ENCODE results near the gene TPP1. TPM values are rescaled to one million over a fixed set of nuclear protein-coding genes. Genes with fewer than 3 reads are reported as not detected.

The TPP1 gene
- total RNA-seq, 1 donor from 2014 or later: 72.4 TPM

- no peaks in the 10 kb centered on the region for H3K36me3 ChIP-seq (ENCODE audit: control insufficient read depth, insufficient read depth, low read length)
- H3K4me3 ChIP-seq (ENCODE audit: low read depth, low read length): no peak overlapping the region
- peaks cover 14% of the 10 kb centered on the region for H3K27me3 ChIP-seq (ENCODE audit: control insufficient read depth, insufficient read depth, low read length)
- DNase-seq (ENCODE audit: low read depth): no peak
- no peak for TF ChIP-seq CTCF (IDR thresholded peaks at IDR 0.05; ENCODE audit: insufficient read depth, low read length, poor library complexity, severe bottlenecking)
Observed at GRCh38 chr11:6660712-6661111, 41.5 kb upstream of the TPP1 start.

GRCh38 chr11:6658647-6659046 is 39.4 kb upstream of the TPP1 start:
- no peaks in the 10 kb centered on the region for H3K36me3 ChIP-seq (ENCODE audit: control insufficient read depth, insufficient read depth, low read length)
- DNase-seq (ENCODE audit: low read depth): no peak
- TF ChIP-seq CTCF (IDR thresholded peaks at IDR 0.05; ENCODE audit: insufficient read depth, low read length, poor library complexity, severe bottlenecking): no peak
- no peak overlapping the region for H3K4me3 ChIP-seq (ENCODE audit: low read depth, low read length)
- H3K27me3 ChIP-seq (ENCODE audit: control insufficient read depth, insufficient read depth, low read length): peaks cover 27% of the 10 kb centered on the region

GRCh38 chr11:6657346-6657745 is 38.1 kb upstream of the TPP1 start:
- no peak for DNase-seq (ENCODE audit: low read depth)
- TF ChIP-seq CTCF (IDR thresholded peaks at IDR 0.05; ENCODE audit: insufficient read depth, low read length, poor library complexity, severe bottlenecking): no peak
- H3K36me3 ChIP-seq (ENCODE audit: control insufficient read depth, insufficient read depth, low read length): no peaks in the 10 kb centered on the region
- no peak overlapping the region for H3K4me3 ChIP-seq (ENCODE audit: low read depth, low read length)
- peaks cover 32% of the 10 kb centered on the region for H3K27me3 ChIP-seq (ENCODE audit: control insufficient read depth, insufficient read depth, low read length)

GRCh38 chr11:6656936-6657335 is 37.7 kb upstream of the TPP1 start:
- DNase-seq (ENCODE audit: low read depth): no peak
- no peaks in the 10 kb centered on the region for H3K36me3 ChIP-seq (ENCODE audit: control insufficient read depth, insufficient read depth, low read length)
- peaks cover 32% of the 10 kb centered on the region for H3K27me3 ChIP-seq (ENCODE audit: control insufficient read depth, insufficient read depth, low read length)
- TF ChIP-seq CTCF (IDR thresholded peaks at IDR 0.05; ENCODE audit: insufficient read depth, low read length, poor library complexity, severe bottlenecking): no peak
- no peak overlapping the region for H3K4me3 ChIP-seq (ENCODE audit: low read depth, low read length)

GRCh38 chr11:6656584-6656915 is 37.3 kb upstream of the TPP1 start:
- no peak for TF ChIP-seq CTCF (IDR thresholded peaks at IDR 0.05; ENCODE audit: insufficient read depth, low read length, poor library complexity, severe bottlenecking)
- Histone ChIP-seq H3K27me3 (ENCODE audit: control insufficient read depth, insufficient read depth, low read length) (peaks cover 32% of the 10 kb centered on the region), H3K36me3 (ENCODE audit: control insufficient read depth, insufficient read depth, low read length) (no peaks in the 10 kb centered on the region), H3K4me3 (ENCODE audit: low read depth, low read length) (no peak overlapping the region)
- DNase-seq (ENCODE audit: low read depth): no peak

GRCh38 chr11:6655790-6656583 is 36.8 kb upstream of the TPP1 start, which contains the start of gene DCHS1:
Gene DCHS1, minus strand, starts transcription at chr11:6655809. Its CDS starts 14,196 bp downstream, at chr11:6641613.
- H3K36me3 ChIP-seq (ENCODE audit: control insufficient read depth, insufficient read depth, low read length): no peaks in the 10 kb centered on the region
- H3K27me3 ChIP-seq (ENCODE audit: control insufficient read depth, insufficient read depth, low read length): peaks cover 32% of the 10 kb centered on the region
- no peak for DNase-seq (ENCODE audit: low read depth)
- TF ChIP-seq CTCF (IDR thresholded peaks at IDR 0.05; ENCODE audit: insufficient read depth, low read length, poor library complexity, severe bottlenecking): no peak
- peak within 1 kb of the TSS; percentile 30 for H3K4me3 ChIP-seq (ENCODE audit: low read depth, low read length)
